HepG2 (cell line): Measurements from ENCODE around the gene MARF1. TPM values are rescaled to one million over a fixed set of nuclear protein-coding genes. Genes with fewer than 3 reads are reported as not detected.

Source experiments
- AGO1 ChIP-seq: fragments of 200-400 bp; formaldehyde crosslinking; IDR thresholded peaks from 2 replicates; pipeline ENCODE4 v1.6.1; 2017; ENCODE audit warnings: mild to moderate bottlenecking, low read depth, low read length, moderate library complexity; ENCODE audit not compliant: poor library complexity, severe bottlenecking
- ATF6 ChIP-seq: sonication (generic); formaldehyde crosslinking; conservative IDR thresholded peaks from 2 replicates; pipeline ENCODE4 v1.4.0; 2020; ENCODE audit warnings: missing genetic modification reagents
- ATF7-NPFF ChIP-seq: sonication (generic); formaldehyde crosslinking; IDR thresholded peaks from 2 replicates; pipeline ENCODE4 v1.8.1; 2023; ENCODE audit warnings: mild to moderate bottlenecking, low read depth, missing genetic modification reagents, moderate library complexity
- FLYWCH1 ChIP-seq: sonication (generic); formaldehyde crosslinking; IDR thresholded peaks from 2 replicates; pipeline ENCODE4 v1.8.1; 2023; ENCODE audit warnings: mild to moderate bottlenecking, missing genetic modification reagents
- FOXC1 ChIP-seq: sonication (generic); formaldehyde crosslinking; IDR thresholded peaks from 2 replicates; pipeline ENCODE4 v1.8.0; 2022; ENCODE audit warnings: mild to moderate bottlenecking, missing genetic modification reagents, borderline replicate concordance
- GPBP1L1 ChIP-seq: sonication (generic); formaldehyde crosslinking; IDR thresholded peaks from 2 replicates; pipeline ENCODE4 v1.5.0; 2020; ENCODE audit warnings: mild to moderate bottlenecking, missing genetic modification reagents
- HMGXB4 ChIP-seq, 2 experiments: sonication (generic) in 1 of 2; formaldehyde crosslinking in 1 of 2; IDR thresholded peaks; 2 replicates each; pipeline versions ENCODE4 v1.4.0 to v1.6.1; 2018 to 2020; ENCODE audit warnings: missing genetic modification reagents in 2 of 2, borderline replicate concordance in 1 of 2, low read depth in 1 of 2, mild to moderate bottlenecking in 1 of 2, missing biosample characterization in 1 of 2
- KLF13 ChIP-seq: sonication (generic); formaldehyde crosslinking; IDR thresholded peaks from 2 replicates; pipeline ENCODE4 v1.4.0; 2020; ENCODE audit warnings: mild to moderate bottlenecking, missing genetic modification reagents
- RFX3 ChIP-seq: IDR thresholded peaks from 2 replicates; pipeline ENCODE4 v1.6.1; 2016; ENCODE audit warnings: missing biosample characterization, missing genetic modification reagents
- RXRA ChIP-seq: sonication (generic); formaldehyde crosslinking; IDR thresholded peaks from 2 replicates; pipeline ENCODE4 v1.5.1; 2020; ENCODE audit warnings: missing genetic modification reagents
- SALL1 ChIP-seq: sonication (generic); formaldehyde crosslinking; IDR thresholded peaks from 2 replicates; pipeline ENCODE4 v1.8.0; 2022; ENCODE audit warnings: mild to moderate bottlenecking, missing genetic modification reagents
- TMF1 ChIP-seq: sonication (generic); formaldehyde crosslinking; IDR thresholded peaks from 2 replicates; pipeline ENCODE4 v1.8.1; 2022; ENCODE audit warnings: low read depth, missing genetic modification reagents
- U2AF1 ChIP-seq: fragments of 200-400 bp; formaldehyde crosslinking; optimal IDR thresholded peaks from 2 replicates; pipeline ENCODE3; 2017; ENCODE audit warnings: mild to moderate bottlenecking, low read depth, low read length
- ZNF280D ChIP-seq: sonication (generic); formaldehyde crosslinking; IDR thresholded peaks from 2 replicates; pipeline ENCODE4 v1.5.1; 2020; ENCODE audit warnings: mild to moderate bottlenecking, missing genetic modification reagents
- ZNF383 ChIP-seq: sonication (generic); formaldehyde crosslinking; IDR thresholded peaks from 2 replicates; pipeline ENCODE4 v1.4.0; 2020; ENCODE audit warnings: missing genetic modification reagents, mild to moderate bottlenecking, borderline replicate concordance
- ZNF430 ChIP-seq: sonication (generic); formaldehyde crosslinking; IDR thresholded peaks from 2 replicates; pipeline ENCODE4 v1.9.0; 2021; ENCODE audit warnings: mild to moderate bottlenecking, missing genetic modification reagents
- ZNF550 ChIP-seq: sonication (generic); formaldehyde crosslinking; IDR thresholded peaks from 2 replicates; pipeline ENCODE4 v1.4.0; 2020; ENCODE audit warnings: mild to moderate bottlenecking, missing genetic modification reagents, borderline replicate concordance
- ZNF710 ChIP-seq: sonication (generic); formaldehyde crosslinking; IDR thresholded peaks from 2 replicates; pipeline ENCODE4 v1.5.0; 2020; ENCODE audit warnings: mild to moderate bottlenecking, missing genetic modification reagents, borderline replicate concordance
- polyA plus RNA-seq, 8 experiments: library from polyadenylated mRNA; depleted of rRNA in 3 of 8; stranded (reverse) in 7 of 8; unstranded in 1 of 8; fragments of >200 nt; fragmentation: Illumina TruSeq in 4 of 8; extraction: Trizol in 4 of 8; gene quantifications; 2 replicates each; pipeline versions ENCODE4 v1.2.1 to v1.2.3, GENCODE V29; 2011 to 2016; ENCODE audit warnings: low read depth in 4 of 8, missing spikeins in 1 of 8, mixed read lengths in 1 of 8; ENCODE audit not compliant: insufficient read depth in 1 of 8
- total RNA-seq, 5 experiments: library from RNA; depleted of rRNA; stranded (reverse); fragments of >200 nt; fragmentation: Illumina TruSeq; extraction: Trizol; gene quantifications; 2 replicates each; pipeline ENCODE4 v1.2.3, GENCODE V29; 2016; ENCODE audit warnings: low read depth in 1 of 5

MARF1 gene
- total and polyA plus RNA-seq, 2 of the 13 experiments (the other 11 are each of a cell fraction or from before 2014, with no cell fraction given) = 8.7 to 20.7 TPM

GRCh38 chr16:15610369-15610871 is 32.5 kb downstream of the MARF1 start (continued):
- TF ChIP-seq ZNF710 (peak; percentile 85; the same call in 1 of the 2 replicates), U2AF1 (no peak), ATF7-NPFF (CRISPR knock-in tag) (no peak), FLYWCH1 (no peak), FOXC1 (CRISPR knock-in tag) (no peak), RXRA (CRISPR knock-in tag) (peak; percentile 73; the same call in 1 of the 2 replicates), ZNF550 (CRISPR knock-in tag) (no peak), ZNF383 (no peak), RFX3 (CRISPR knock-in tag) (no peak), SALL1 (CRISPR knock-in tag) (peak; percentile 83), GPBP1L1 (CRISPR knock-in tag) (no peak), ATF6 (CRISPR knock-in tag) (0 out of 2 replicates have a peak, but pooled peaks have one; percentile 35), KLF13 (CRISPR knock-in tag) (no peak), HMGXB4 (CRISPR knock-in tag; IDR thresholded peaks at IDR 0.05; ENCODE audit: borderline replicate concordance in 1 of 2, low read depth in 1 of 2) (peak in 1 of 2 experiments; percentile 60; a peak in 1 of 4 replicates), ZNF280D (CRISPR knock-in tag) (peak; percentile 91), ZNF430 (CRISPR knock-in tag) (peak; percentile 70; the same call in 1 of the 2 replicates), TMF1 (CRISPR knock-in tag) (no peak), AGO1 (no peak)
